Stimulated activated CD4-positive, alpha-beta T cell treated with anti-CD3 and anti-CD28 coated beads, Interleukin-15, amount 100 ng/mL, for 24 hours (primary cell): ENCODE results near the gene CARMIL3.

Experiments
- DNase-seq: peaks from one replicate; pipeline ENCODE4 v3.0.0-alpha.2; 2020

Gene CARMIL3

GRCh38 chr14:24062216-24062980 lies 10.6 kb downstream of the CARMIL3 start:
- DNase-seq, result no peak

GRCh38 chr14:24063263-24063836 lies 11.5 kb downstream of the CARMIL3 start:
- no peak for DNase-seq

DNA sequence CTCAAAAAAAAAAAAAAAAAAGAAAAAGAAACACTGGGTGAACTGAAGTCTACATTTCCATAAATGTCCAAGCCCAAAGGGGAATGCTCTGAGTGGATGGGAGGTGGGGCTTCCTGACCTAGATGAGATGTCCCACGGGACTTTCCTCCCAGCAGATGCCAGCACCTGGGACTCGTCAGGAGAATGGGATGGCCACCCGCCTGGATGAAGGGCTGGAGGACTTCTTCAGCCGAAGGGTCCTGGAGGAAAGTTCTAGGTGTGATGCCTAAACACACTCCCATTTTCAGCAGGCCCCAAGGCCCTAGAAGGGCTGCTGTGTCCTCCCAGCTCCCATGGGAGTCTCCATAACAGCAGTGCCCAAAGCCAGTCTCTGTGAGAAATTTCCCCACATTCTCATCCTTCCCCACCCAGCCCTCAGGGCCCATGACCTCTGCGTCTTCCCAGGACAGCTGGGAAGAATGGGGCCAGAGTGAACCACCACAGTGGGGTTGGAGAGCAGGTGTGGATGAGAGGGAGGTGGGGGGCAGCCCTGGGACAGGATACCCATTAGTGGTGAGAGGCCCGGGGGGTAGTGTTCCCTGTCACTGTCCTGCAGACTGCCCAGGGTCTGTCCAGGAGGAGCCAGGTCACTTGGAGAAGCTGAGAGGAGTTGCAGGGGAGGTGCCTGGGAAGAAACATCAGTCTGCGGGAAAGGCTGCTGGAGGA lies 12.4 kb downstream of the CARMIL3 start:
- DNase-seq, result no peak

- DNase-seq, result no peak
Measured at GRCh38 chr14:24064856-24065255, 13.0 kb downstream of the CARMIL3 start.

- DNase-seq, result no peak
Measured at GRCh38 chr14:24065408-24065807, 13.6 kb downstream of the CARMIL3 start.

DNA sequence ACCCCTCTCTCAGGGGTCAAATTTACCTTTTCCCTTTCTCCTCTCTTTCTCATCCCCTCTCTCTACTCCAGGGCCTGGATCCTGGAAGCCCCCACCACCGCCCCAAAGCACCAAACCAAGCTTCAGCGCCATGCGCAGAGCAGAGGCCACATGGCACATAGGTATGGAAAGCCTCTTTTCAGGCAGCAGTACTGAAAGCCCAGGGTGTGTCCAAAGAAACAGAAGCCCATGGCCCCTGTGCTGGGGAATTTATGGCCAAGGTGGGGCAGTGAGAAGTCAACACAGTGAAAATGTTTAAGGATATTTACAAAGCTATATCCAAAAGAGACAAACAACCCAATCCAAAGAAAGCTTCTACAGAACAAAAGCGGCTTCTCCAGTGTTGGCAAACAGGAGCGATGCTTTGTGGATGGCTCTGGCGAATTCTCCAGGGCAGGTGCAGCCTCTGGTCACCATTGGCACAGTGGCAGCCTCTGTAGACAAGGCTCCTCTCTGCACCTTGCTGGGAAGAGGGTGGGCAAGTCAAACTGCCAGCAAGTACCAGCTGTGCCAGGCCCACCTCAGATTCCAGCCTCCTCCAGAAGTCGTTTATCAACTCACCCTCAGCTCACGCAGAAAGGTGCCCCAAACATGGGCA lies 14.8 kb downstream of the CARMIL3 start:
- DNase-seq, result no peak

DNA sequence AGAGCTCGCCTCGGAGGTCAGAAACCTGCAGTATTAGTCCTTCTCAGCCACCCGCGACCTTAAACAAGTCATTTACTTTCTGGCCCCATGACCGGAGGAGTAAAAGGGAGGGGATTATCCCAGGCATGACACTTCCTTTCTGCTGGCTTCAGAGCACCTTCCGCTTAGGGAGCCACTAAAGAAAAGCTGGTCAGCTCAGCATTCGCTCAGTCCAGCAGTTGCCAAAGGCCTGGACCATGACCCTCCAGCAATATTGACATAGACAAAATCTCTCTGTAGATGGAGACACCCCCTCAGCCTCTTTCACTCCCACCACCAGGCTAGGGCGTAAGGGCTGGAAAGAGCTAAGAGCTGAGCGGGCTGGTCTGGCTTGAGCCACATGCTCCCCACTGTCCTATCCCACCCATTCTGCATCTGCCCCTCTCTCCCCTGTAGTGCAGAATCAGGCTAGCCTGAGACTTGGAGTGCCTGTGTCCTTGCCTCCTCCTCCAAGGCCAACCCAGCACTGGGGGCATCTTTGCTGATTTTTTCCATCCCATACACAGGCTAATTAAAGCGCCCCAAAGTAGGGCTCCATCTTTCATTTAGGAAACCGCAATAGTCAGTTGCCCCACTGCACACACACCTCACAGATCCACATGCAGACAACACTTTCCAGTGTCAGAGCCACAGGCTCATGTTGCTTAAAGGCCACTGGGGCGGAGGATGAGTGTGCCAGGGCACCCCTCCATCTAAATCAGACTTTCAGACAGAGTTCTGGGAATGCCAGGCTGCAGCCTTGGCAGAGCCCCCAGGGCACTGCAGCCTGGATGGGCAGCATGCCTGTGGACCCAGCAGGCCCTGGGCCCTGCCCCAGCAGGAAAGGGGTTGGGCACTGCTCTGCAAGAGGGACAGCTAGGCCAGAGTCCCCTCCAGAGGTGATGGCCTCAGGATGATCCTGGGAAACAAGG lies 15.6 kb downstream of the CARMIL3 start:
- DNase-seq, result no peak

- DNase-seq, result no peak
Measured at GRCh38 chr14:24068711-24069410, 17.1 kb downstream of the CARMIL3 start.

DNA sequence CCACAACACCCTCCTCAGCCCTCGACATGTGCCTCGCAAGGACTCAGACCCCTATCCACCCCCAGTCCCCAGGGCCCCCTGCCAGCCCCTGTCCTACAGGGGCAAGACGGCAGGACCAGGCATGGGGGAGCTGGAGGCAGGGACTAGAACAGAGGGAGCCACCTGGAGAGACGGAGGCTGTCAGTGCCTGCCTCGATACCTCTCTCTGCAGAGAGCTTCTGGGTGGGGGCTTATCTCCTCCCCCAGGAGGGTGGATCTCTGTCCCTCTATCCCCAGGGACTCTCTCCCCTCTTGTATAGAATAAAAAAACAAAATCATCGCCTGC lies 17.6 kb downstream of the CARMIL3 start:
- no peak for DNase-seq

DNA sequence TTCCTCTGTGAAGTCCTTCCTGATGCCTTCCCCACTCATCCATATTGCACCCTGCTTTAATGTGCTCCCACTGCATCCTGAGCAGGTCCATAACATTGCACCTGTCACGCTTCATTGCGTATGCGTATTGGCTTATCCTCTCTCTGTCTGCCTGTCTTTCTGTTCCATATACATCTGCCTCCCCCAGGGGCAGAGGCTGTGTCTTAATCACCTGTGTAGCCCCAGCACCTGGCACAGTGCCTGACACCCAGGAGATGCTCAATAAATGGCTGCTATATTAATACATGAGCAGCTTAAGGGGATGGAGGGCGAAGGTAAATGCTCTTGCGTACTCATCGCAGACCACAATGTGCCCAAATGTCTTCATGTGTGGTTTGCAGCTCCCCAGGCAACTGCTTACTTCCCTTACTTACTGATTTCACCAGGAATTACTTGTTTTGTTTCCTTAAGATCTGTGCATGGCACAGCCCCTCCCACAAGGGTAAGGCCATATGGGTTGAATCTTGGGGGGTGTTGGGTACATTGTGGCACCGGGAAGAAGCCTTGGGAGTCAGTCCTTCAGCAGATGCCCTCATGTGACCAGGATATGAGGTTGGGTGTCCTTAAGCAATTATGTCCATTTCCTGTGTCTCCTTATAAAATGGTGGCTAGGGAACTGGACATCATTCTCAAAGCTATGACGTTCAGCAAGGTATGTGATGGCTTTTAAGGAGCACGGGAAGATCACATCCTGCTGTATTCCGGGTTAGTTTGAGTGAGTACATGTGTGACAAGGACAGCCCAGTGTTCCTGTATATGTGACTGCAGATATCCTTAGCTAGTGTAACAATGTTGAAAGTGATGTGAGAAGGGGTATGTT lies 18.7 kb downstream of the CARMIL3 start:
- DNase-seq, result no peak

DNA sequence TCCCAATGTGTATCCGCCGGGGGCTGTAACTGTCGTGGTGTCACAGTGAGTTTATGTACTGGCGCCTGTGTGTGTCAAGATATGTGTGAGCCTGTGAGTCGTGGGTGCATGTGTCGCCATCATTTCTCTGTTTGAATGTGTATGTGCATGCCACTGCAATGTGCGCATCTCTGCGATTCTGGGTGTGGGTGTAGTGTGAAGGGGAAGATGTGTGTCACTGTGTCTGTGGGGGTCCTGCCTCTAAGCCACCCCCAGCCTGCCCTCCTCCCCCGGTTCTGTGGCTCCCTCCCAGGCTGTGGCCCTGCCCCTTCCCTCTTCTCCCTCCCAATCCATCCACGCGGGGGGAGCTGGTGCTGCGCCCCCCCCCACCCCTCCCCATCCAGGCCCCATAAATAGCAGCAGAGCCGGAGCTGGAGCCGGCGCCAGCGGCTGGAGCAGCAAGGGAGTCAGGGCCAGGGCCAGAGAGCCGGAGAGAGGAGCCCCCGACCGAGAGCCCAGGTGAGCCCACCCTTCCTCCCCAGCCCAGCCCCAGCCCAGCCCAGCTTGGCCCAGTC lies 19.4 kb downstream of the CARMIL3 start, which contains the start of gene CPNE6:
CPNE6 (plus strand) TSS at position 419 of the 554 bp plus-strand sequence. CDS start 1,375 bp downstream, outside the sequence.
- DNase-seq, result peak; percentile 59

GRCh38 chr14:24071836-24072430 lies 20.1 kb downstream of the CARMIL3 start:
- no peak for DNase-seq

DNA sequence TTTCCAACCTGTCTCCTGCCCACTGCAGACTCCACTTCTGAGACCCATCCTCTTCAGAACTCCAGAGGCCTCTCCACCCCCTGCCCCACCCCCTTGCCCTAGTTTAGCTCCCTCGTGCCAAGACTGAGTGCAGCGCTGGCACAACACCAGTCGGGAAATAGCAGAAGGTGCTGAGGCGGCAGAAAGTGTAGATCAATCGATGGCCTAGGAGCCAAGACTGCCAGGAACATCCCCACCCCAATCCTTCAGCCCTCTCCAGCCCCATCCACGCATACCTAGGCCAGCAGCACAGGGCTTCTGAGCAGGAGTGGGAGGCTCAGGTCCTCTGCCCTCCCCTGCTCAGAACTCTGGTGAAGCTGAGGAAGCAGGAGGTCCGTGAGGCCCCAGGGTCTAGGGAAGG lies 20.6 kb downstream of the CARMIL3 start:
- DNase-seq, result no peak

DNA sequence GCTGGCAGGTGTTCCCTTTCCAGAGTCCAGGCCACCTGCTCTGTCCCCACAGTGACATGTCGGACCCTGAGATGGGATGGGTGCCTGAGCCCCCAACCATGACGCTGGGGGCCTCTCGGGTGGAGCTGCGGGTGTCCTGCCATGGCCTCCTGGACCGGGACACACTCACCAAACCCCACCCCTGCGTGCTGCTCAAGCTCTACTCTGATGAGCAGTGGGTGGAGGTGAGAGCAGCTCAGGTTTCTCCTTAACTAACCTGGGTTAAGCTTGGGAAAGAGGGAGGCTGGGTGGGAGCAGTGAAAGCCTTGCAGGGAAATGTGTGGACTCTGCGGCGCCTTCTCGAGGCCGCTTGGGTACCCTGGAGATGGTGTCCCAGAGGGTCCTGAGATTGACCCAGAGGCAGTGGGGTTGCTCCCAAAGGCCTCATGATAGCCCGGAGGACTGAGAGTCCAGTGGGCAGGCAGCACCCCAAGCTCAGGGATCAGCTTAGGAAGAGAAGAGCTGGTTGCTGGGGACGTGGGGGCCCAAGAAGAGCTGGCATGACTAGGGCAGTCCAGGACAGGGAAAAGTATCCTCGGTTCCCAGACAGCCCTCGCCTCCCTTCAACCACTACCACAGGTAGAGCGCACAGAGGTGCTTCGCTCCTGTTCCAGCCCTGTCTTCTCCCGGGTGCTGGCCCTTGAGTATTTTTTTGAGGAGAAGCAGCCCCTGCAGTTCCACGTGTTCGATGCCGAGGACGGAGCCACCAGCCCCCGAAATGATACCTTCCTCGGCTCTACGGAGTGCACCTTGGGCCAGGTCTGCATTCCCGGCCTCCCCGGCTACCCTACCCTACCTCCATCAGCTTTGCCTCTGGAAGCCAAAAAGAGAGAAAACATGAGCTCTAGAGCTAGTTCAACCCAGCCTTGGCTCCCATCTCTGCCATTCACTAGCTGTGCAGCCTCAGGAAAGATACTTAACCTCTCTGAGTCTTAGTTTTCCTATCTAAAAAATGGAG lies 21.4 kb downstream of the CARMIL3 start:
- no peak for DNase-seq

DNA sequence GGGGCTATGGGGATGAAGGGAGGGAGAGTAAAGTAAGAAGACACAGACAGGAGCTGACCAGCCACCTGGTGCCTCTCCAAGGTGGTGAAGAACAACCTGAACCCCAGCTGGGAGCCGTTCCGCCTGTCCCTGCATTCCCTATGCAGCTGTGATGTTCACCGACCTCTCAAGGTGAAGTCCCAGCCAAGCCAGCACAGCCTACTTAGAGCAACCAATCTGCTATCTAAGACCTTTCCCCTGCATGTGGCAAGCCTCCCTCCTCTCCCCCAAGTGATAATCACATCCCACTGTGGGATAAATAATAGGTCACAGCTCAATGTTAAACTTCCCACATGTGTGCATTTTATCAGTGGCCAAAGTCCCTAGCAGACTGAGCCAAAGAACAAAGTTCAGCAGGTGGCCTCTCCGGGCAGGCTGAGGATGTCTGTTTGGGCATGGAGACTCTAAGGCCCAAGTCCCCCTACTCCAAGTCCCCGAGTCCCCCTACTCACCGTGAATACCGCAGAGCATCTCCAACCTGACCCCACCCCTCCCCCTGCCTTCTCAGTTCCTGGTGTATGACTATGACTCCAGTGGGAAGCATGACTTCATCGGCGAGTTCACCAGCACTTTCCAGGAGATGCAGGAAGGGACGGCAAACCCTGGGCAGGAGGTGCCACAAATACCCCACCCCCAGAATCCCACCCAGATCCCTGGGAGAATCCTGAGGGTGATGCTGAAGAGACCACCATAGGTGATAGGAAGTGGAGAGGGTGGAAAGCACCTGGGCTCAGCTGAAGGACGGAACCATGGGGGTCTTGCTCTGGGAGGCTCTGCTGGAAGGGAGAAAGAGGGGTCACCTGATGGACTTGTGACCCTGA lies 23.0 kb downstream of the CARMIL3 start:
- DNase-seq, result no peak

DNA sequence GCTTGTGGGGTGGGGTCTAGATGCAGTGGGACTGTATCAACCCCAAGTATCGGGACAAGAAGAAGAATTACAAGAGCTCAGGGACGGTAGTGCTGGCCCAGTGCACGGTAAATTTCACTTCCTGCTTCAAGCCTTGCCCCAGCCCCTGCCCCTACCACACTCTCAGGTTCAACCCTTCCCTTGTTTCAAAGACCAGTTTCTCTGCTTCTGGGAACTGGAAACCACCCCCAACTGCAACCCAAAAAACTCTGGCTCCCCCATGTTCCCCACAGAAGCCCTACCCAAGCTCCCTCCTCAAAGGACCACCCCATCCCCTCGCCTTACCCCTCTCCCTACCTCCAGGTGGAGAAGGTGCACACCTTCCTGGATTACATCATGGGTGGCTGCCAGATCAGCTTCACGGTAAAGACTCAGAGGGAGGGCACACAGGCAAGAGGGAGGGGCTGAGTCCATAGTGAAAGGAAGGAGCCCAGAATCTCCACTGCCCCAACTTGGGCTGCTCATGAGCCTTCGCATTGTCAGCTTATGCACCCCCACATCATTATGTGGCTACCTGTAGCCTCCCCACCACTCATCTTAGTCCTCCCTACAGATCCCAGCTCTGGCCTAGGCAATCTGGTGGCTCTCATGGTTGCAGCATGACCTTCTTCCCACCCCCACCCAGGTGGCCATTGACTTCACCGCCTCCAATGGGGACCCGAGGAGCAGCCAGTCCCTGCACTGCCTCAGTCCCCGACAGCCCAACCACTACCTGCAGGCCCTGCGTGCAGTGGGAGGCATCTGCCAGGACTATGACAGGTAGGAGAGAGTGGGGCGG lies 23.9 kb downstream of the CARMIL3 start:
- DNase-seq, result no peak

DNA sequence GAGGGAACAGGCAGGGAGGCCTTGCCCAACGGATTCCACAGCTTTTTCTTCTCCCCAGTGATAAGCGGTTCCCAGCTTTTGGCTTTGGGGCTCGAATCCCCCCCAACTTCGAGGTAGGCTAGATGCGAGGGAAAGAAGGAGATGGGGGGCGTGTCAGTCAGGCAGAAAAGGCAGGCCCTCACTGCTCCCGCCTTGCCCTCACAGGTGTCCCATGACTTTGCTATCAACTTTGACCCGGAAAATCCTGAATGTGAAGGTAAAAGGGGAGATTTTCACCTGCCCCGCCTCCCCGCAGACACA lies 24.4 kb downstream of the CARMIL3 start:
- no peak for DNase-seq
